Stimulated activated memory B cell treated with anti-CD40 and anti-IgM and Interleukin-4, amounts not matched to agents 10 μg/mL and 1 μg/mL and 100 μg/mL, for 72 hours (primary cell): ENCODE measurements around the gene SGTA.
"Not testable (repeated sequence)": the region's sequence is repeated elsewhere in the genome, so short reads cannot be mapped to it uniquely, and the experiment has no call there.

Source experiments
- ATAC-seq: fragments of 150-1000 bp; cut with Tn5 transposase; 2 replicates; pipeline ENCODE4 v1.10.0; 2021
- H3K27ac Mint-ChIP-seq: one replicate; pipeline ENCODE4 v1.8.0; 2022; ENCODE audit warnings: mild to moderate bottlenecking, mixed read lengths
- H3K27me3 Mint-ChIP-seq: one replicate; pipeline ENCODE4 v1.8.0; 2022; ENCODE audit warnings: mixed read lengths
- H3K36me3 Mint-ChIP-seq: one replicate; pipeline ENCODE4 v1.8.0; 2022; ENCODE audit warnings: mixed read lengths
- H3K4me1 Mint-ChIP-seq: one replicate; pipeline ENCODE4 v1.8.0; 2022; ENCODE audit warnings: mixed read lengths
- H3K4me3 Mint-ChIP-seq: one replicate; pipeline ENCODE4 v1.8.0; 2022; ENCODE audit warnings: mild to moderate bottlenecking, moderate library complexity, mixed read lengths
- H3K9me3 Mint-ChIP-seq: one replicate; pipeline ENCODE4 v1.8.0; 2022; ENCODE audit warnings: mixed read lengths

SGTA gene, protein sequence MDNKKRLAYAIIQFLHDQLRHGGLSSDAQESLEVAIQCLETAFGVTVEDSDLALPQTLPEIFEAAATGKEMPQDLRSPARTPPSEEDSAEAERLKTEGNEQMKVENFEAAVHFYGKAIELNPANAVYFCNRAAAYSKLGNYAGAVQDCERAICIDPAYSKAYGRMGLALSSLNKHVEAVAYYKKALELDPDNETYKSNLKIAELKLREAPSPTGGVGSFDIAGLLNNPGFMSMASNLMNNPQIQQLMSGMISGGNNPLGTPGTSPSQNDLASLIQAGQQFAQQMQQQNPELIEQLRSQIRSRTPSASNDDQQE

DNA sequence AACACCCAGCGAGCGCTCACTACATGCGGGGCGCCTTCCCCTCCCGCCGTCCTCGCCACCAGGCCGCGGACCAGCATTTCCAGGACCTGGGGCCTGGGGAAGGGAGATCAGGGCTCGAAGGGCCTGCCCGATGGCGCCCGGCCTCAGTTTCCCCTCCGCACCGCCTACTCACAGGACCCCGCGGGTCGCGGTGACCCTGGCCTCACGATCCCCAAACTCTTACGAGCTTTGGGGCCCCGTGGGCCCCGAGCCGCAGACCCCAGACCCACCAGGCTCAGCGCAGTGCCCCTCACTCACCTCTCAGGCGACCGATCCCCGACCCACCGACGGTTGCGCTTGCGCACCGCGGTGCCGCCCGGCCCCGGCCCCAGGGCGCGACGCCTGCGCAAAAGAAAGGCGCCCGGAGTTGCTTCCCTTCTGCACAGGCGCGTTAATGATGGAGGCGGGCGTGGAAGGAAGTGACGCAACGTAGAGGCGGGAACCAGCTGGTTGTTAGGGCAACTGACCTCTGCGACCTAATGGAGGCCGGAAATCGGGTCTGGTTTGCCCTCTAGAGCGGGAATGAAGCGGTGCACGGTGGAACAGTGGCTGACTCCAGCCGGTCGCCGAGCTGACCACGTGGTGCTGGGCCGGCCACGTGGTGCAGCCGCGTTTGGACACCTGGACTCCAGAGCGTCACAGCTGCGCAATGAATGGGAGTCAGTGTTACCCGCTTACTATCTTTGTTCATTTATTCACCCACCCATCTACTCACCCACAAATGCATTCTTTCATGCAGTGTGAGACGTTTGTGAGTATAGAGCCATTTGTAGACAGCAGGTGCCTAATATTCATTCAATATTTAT lies at the start of gene SGTA:
Gene SGTA (minus strand): TSS at position 338 of the 845 bp plus-strand sequence. CDS start 14,205 bp downstream, outside the sequence.
- Mint-ChIP-seq H3K36me3 (peaks cover 12% of the 10 kb centered on the region), H3K4me3 (peak within 1 kb of the TSS; percentile 86), H3K9me3 (no peaks in the 10 kb centered on the region), H3K27ac (peak within 1 kb of the TSS; percentile 91), H3K27me3 (no peaks in the 10 kb centered on the region), H3K4me1 (peaks cover 73% of the 10 kb centered on the region)
- ATAC-seq = peak; percentile 91

DNA sequence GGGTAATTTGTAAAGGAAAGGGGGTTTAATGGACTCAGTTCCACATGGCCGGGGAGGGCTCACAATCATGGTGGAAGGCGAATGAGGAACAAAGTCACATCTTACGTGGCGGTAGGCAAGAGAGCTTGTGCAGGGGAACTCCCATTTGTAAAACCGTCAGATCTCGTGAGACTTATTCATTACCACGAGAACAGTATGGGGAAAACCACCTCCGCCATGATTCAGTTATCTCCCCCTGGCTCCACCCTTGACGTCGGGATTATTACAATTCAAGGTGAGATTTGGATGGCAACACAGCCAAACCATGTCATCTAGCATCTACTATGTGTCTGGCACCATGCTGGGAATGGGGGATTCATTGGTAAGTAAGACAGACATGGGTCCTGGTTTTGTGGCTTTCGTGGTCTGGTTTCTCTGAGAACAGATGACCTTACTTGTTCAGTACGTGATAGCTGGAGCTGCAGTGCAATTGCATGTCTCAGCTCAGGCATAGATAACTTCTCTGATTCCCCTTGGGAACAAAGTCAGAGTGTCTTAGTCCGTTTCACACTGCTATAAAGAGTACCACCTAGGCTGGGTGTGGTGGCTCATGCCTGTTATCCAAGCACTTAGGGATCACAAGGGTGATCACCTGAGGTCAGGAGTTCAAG lies 44.9 kb upstream of the SGTA start:
- H3K27me3 Mint-ChIP-seq = no peaks in the 10 kb centered on the region
- H3K4me3 Mint-ChIP-seq = no peak overlapping the region
- peaks cover 61% of the 10 kb centered on the region for H3K36me3 Mint-ChIP-seq
- H3K27ac Mint-ChIP-seq = peak overlapping the region; percentile 5
- H3K4me1 Mint-ChIP-seq = peaks cover 5% of the 10 kb centered on the region
- peaks cover 13% of the 10 kb centered on the region for H3K9me3 Mint-ChIP-seq
- ATAC-seq = peak; percentile 51

DNA sequence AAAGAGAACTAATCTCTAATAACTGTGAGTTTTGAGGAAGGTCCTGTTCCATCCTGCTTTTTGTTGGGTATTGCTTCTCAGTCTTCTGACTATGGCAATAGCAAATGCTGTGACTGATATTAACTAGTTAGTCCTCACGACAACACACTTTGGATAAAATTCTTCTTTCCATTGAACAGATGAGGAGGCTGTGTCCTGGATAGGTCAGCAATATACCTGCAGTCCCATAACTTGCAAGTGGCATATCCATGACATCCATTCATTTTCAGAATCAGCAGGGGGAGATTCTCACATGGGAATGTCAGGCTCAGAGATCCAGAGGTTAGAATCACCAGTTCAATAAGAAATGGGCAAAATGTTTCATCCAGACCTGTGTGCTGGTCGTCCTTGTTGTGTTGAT lies 43.9 kb upstream of the SGTA start:
- no peak for ATAC-seq
- H3K4me3 Mint-ChIP-seq = no peak overlapping the region
- H3K27me3 Mint-ChIP-seq = no peaks in the 10 kb centered on the region
- H3K9me3 Mint-ChIP-seq = peaks cover 10% of the 10 kb centered on the region
- H3K36me3 Mint-ChIP-seq = peaks cover 51% of the 10 kb centered on the region
- peaks cover 5% of the 10 kb centered on the region for H3K4me1 Mint-ChIP-seq
- H3K27ac Mint-ChIP-seq = no peak overlapping the region

DNA sequence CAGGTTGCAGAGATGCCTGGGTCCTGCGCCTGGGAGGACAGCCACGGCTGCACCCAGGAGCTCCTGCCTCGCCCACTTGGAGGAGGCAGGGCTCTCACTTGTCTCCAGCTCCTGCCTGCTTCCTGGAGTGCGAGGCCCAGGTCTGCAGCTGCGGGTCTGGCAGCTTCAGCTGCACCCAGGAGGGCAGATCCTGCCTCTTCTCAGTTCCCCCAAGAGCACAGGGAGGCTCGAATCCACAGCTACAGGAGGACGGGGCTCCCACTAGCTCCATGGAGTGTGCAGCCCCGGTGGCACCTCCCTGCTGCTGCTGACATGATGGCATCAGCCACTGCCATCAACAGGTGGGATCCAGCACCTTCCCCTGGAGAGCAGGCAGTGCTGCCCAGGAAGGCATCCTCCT lies 41.1 kb upstream of the SGTA start:
- Mint-ChIP-seq H3K27me3 (no peaks in the 10 kb centered on the region), H3K27ac (no peak overlapping the region), H3K9me3 (peaks cover 4% of the 10 kb centered on the region), H3K4me1 (peaks cover 16% of the 10 kb centered on the region), H3K4me3 (no peak overlapping the region), H3K36me3 (peaks cover 34% of the 10 kb centered on the region)
- ATAC-seq = no peak

DNA sequence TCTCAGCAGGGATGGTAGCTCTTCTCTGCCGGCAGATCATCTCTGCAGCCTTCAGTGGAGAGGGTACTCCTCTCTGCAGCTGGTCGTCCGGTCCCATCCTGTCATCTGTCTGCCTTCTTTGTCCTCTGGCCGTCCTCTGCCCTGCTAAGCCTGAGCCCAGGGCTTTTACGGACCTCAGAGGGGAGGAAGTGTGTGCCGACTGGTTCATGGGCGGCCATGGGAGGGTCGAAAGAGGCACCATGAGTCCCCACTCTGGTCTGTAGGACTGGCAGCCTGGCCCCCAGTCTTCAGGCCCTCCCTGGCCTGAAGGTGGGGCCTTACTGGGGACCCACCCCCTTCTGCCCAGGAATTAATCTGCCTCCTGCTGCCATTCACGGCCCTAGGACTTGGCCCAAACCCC lies 40.6 kb upstream of the SGTA start:
- no peak overlapping the region for H3K27ac Mint-ChIP-seq
- no peak for ATAC-seq
- H3K27me3 Mint-ChIP-seq = no peaks in the 10 kb centered on the region
- H3K4me3 Mint-ChIP-seq = no peak overlapping the region
- peaks cover 31% of the 10 kb centered on the region for H3K36me3 Mint-ChIP-seq
- H3K9me3 Mint-ChIP-seq = peaks cover 4% of the 10 kb centered on the region
- peaks cover 19% of the 10 kb centered on the region for H3K4me1 Mint-ChIP-seq

DNA sequence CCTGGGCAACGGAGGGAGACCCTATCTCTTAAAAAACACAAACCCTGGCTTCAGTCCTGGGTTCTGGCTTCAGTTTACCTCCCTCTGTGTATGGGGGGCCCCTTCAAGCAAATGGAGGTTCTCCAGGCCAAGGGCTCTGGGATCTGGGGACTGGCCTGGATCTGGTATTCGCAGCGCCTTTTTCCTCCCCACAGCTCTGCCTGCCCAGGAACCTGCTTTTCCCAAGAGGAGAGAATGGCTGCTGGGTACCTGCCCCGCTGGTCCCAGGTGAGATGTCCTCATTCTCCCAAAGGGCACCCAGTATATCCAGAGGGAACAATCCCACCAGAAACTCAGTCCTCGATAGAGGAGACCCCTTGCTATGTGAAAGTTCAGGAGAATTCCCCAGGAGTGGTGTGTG lies 39.8 kb upstream of the SGTA start:
- ATAC-seq = no peak
- Mint-ChIP-seq H3K9me3 (peaks cover 3% of the 10 kb centered on the region), H3K36me3 (peaks cover 23% of the 10 kb centered on the region), H3K4me3 (no peak overlapping the region), H3K4me1 (peaks cover 22% of the 10 kb centered on the region), H3K27me3 (no peaks in the 10 kb centered on the region), H3K27ac (no peak overlapping the region)

DNA sequence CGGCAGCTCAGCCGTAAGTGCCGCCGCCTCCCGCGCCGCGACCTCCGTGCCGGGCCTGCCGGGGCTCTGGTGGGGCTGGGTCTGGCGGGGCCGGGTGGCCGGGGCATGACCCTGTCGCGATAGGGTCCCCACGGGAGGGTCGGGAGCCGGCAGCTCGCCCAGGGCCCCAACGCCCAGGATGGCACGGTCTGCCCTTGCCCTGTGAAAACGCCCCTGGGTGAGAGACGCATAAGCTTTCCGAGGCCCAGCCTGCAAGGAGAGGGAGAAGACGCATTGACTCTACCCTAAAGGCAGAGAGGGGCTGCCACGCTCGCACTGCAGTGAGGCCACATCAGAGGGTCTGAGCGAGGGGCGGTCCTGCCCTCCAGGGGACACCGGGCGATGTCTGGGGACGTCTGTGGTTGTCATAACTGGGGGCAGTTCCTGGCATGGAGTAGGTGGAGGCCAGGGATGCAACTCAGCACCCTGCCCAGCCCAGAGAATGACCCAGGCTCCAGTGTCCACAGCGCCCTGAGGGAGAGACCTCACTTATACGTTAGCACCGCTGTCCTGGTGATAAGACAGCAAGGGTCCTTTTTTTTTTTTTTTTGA lies 37.1 kb upstream of the SGTA start:
- peaks cover 5% of the 10 kb centered on the region for H3K9me3 Mint-ChIP-seq
- H3K27me3 Mint-ChIP-seq = no peaks in the 10 kb centered on the region
- ATAC-seq = no peak
- peak overlapping the region; percentile 80 for H3K4me3 Mint-ChIP-seq
- peaks cover 15% of the 10 kb centered on the region for H3K36me3 Mint-ChIP-seq
- peak overlapping the region; percentile 75 for H3K27ac Mint-ChIP-seq
- peaks cover 23% of the 10 kb centered on the region for H3K4me1 Mint-ChIP-seq

DNA sequence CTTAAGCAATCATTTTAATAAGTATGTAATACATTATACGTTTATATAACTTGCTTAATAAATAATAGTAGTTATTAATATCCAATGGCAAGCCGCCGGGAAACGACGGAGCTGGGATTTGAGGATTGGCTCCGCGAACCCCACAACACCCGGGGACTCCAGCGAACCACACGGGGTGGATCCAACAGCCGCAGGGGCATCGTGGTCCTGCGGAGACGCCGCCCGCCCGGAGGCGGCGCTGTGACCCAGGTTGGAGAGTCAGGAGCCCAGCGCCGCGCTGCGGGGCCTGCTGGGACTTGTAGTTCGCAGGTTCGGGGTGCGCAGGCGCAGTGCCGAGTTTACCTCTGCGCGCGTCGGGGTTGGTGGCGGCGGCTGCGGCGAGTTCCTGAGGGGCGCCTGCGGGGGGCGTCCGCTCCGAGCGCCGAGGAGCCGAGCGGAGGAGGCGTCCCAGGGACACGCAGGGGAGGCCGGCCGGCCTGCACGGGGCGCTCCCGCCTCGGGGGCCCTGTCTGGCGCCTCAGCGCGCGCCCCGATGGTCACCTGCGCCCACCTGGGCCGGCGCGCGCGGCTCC lies 36.6 kb upstream of the SGTA start, which contains the start of gene ZNF554:
Gene ZNF554 (plus strand): TSS at position 329 of the 572 bp plus-strand sequence. CDS start 204 bp downstream, at position 533.
- ATAC-seq = peak; percentile 96
- peaks cover 11% of the 10 kb centered on the region for H3K36me3 Mint-ChIP-seq
- peaks cover 23% of the 10 kb centered on the region for H3K4me1 Mint-ChIP-seq
- H3K27ac Mint-ChIP-seq = peak within 1 kb of the TSS; percentile 75
- peak within 1 kb of the TSS; percentile 85 for H3K4me3 Mint-ChIP-seq
- H3K27me3 Mint-ChIP-seq = no peaks in the 10 kb centered on the region
- H3K9me3 Mint-ChIP-seq = peaks cover 5% of the 10 kb centered on the region

DNA sequence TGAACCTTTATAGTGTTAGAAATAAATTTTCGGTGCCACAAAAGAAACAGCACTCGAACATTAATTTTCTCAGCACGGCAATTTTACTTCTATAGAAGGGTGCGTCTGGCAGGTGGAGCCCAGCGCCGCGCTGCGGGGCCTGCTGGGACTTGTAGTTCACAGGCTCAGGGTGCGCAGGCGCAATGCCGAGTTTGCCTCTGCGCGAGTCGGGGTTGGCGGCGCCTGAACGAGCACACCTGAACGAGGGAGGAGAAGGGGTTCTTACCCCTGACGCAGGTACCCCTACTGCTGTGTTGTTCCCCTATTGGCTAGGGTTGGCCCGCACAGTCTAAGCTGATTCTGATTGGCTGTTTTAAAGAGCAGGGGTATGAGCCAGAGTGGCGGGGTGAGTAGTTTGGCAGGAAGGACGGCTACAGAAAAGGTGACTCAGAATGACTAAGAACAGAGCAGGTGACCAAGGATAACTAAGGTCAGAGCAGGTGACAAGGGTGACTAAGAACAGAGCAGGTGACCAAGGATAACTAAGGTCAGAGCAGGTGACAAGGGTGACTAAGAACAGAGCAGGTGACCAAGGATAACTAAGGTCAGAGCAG lies 34.3 kb upstream of the SGTA start:
- ATAC-seq, H3K27me3 Mint-ChIP-seq, H3K4me3 Mint-ChIP-seq, H3K9me3 Mint-ChIP-seq: not testable (repeated sequence)
- peak overlapping the region; percentile 66 for H3K27ac Mint-ChIP-seq
- H3K4me1 Mint-ChIP-seq = peaks cover 23% of the 10 kb centered on the region
- peaks cover 15% of the 10 kb centered on the region for H3K36me3 Mint-ChIP-seq

DNA sequence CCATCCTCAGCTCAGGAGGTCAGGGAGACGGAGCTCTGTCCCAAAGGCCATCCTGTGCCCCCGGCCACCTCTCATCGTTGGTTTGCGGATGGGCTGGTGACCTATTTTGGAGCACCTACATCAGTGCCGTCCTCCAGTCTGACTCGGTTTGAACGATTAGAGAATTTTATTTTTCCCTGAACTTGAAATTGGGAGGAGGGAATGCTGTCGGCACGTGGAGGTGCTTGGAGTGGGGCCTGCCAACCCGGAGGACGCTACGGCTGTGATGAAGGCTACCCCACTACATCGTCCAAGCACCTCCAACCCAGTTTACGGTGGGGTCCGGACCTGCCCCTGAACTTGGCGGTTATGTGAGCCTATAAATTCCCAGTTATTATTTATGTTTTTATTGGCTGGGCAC lies 33.6 kb upstream of the SGTA start:
- H3K9me3 Mint-ChIP-seq = peaks cover 5% of the 10 kb centered on the region
- no peak for ATAC-seq
- H3K4me1 Mint-ChIP-seq = peaks cover 20% of the 10 kb centered on the region
- no peaks in the 10 kb centered on the region for H3K27me3 Mint-ChIP-seq
- peaks cover 16% of the 10 kb centered on the region for H3K36me3 Mint-ChIP-seq
- no peak overlapping the region for H3K4me3 Mint-ChIP-seq
- no peak overlapping the region for H3K27ac Mint-ChIP-seq

DNA sequence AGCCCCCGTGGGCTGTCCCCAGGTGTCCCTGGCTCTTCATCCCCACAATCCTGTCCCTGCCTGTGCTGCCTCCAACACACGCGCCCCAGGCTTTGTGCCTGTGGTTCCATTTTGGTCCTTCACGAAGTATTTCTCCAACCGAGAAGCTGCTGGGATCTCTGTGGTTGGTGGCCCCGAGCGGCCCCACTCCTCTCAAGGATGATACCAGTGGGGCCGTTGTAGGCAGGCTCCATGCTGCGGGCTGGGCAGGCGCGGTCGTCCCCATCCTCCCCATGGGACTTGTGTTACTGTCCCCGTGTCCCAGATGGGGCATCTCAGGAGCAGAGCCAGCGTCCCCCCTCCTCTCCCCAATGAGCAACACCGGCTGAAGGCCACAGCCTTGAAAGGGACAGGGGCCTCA lies 32.9 kb upstream of the SGTA start:
- Mint-ChIP-seq H3K27me3 (no peaks in the 10 kb centered on the region), H3K9me3 (peaks cover 5% of the 10 kb centered on the region), H3K36me3 (peaks cover 20% of the 10 kb centered on the region), H3K4me1 (peaks cover 14% of the 10 kb centered on the region), H3K27ac (no peak overlapping the region), H3K4me3 (no peak overlapping the region)
- ATAC-seq = no peak

DNA sequence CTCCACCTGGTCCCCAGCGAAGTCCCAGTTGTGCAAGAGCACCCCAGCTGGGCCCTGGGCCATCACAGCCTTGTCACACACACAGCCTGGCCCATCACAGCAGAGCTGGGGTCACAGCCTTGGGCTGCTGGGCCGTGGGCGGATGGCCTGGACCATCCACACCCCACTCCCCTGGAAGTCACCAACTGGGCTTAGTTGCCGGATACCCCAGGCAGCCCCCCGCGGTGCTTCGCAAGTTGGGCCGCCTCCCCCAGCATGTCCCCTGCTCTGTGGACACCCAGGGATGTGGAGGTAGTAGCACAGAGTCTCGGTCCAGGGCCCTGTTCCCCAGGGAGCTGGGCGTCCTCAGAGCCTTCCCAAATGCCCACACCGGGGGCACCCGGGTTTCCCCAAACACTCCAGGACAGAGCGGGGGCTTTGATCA lies 32.1 kb upstream of the SGTA start:
- H3K4me1 Mint-ChIP-seq = peaks cover 12% of the 10 kb centered on the region
- no peak overlapping the region for H3K4me3 Mint-ChIP-seq
- peaks cover 5% of the 10 kb centered on the region for H3K9me3 Mint-ChIP-seq
- no peaks in the 10 kb centered on the region for H3K27me3 Mint-ChIP-seq
- no peak overlapping the region for H3K27ac Mint-ChIP-seq
- peaks cover 20% of the 10 kb centered on the region for H3K36me3 Mint-ChIP-seq
- ATAC-seq = no peak

DNA sequence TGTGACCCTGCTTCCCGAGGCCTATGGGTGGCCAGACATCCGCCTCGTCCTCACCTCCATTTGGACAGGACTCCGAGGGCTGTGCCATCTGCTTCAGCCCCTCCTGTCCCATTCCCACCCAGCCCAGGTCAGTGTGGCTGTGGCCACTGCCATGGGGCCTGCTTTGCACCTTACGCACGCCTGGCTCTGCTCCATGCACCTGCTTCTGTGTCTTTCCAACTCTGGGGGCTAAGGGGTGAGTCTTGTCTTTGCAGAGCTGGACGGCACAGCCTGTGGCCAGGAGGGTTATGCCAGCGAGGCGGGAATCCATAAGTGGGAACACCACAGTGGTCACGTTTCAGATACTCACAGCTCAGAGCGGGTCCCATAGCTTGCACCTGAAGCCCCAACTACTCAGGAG lies 31.4 kb upstream of the SGTA start:
- no peak for ATAC-seq
- peaks cover 5% of the 10 kb centered on the region for H3K9me3 Mint-ChIP-seq
- peaks cover 12% of the 10 kb centered on the region for H3K4me1 Mint-ChIP-seq
- no peak overlapping the region for H3K27ac Mint-ChIP-seq
- H3K4me3 Mint-ChIP-seq = no peak overlapping the region
- no peaks in the 10 kb centered on the region for H3K27me3 Mint-ChIP-seq
- peaks cover 23% of the 10 kb centered on the region for H3K36me3 Mint-ChIP-seq
